CD4-positive, alpha-beta T cell (primary cell): ENCODE data around the gene LAT. TPM values are rescaled to one million over a fixed set of nuclear protein-coding genes. Genes with fewer than 3 reads are reported as not detected.

Experiments used
- ATAC-seq: fragments of 200-7000 bp; cut with Tn5 transposase; one replicate; pipeline ENCODE4 v1.10.0; 2022; ENCODE audit warnings: mild to moderate bottlenecking; ENCODE audit not compliant: poor library complexity
- CTCF ChIA-PET: fragments of 350-600 bp; sonication (Branson Sonifier 250); formaldehyde crosslinking; loops from one replicate; lab custom pipeline; 2021; ENCODE audit warnings: antibody characterized with exemption, inconsistent platforms; lab: Charles Lee
- POLR2A ChIA-PET: fragments of 350-600 bp; sonication (Branson Sonifier 250); formaldehyde crosslinking; loops from one replicate; lab custom pipeline; 2021; ENCODE audit warnings: antibody characterized with exemption, inconsistent platforms; lab: Charles Lee
- DNase-seq, 14 experiments: peaks; one replicate each; pipeline ENCODE4 v3.0.0-alpha.2; 2013 to 2020; ENCODE audit warnings: mixed read lengths in 2 of 14
- H3K27ac ChIP-seq, 2 donors: one replicate each; pipeline versions ENCODE4 v1.5.1 to v1.7.0; 2013; ENCODE audit warnings: low read length in 2 of 2, low read depth in 1 of 2, mild to moderate bottlenecking in 1 of 2
- H3K27me3 ChIP-seq, 2 experiments: 1 replicate in 1 of 2; 2 replicates in 1 of 2; pipeline versions ENCODE4 v1.6.1 to v1.7.0; 2013; ENCODE audit warnings: low read length in 2 of 2, control low read depth in 1 of 2, mild to moderate bottlenecking in 1 of 2, moderate library complexity in 1 of 2; ENCODE audit not compliant: insufficient read depth in 2 of 2, control insufficient read depth in 1 of 2
- H3K36me3 ChIP-seq: one replicate; pipeline ENCODE4 v1.6.1; 2013; ENCODE audit warnings: low read length, control low read depth; ENCODE audit not compliant: insufficient read depth
- H3K4me1 ChIP-seq: one replicate; pipeline ENCODE4 v1.6.1; 2013; ENCODE audit warnings: low read length, control low read depth; ENCODE audit not compliant: insufficient read depth
- H3K4me3 ChIP-seq: one replicate; pipeline ENCODE4 v1.5.1; 2013; ENCODE audit warnings: mild to moderate bottlenecking, low read length, moderate library complexity
- H3K9me3 ChIP-seq, 2 experiments: 1 replicate in 1 of 2; 2 replicates in 1 of 2; pipeline versions ENCODE4 v1.6.1 to v1.7.0; 2013; ENCODE audit warnings: low read length in 2 of 2, mild to moderate bottlenecking in 2 of 2, control low read depth in 1 of 2, moderate library complexity in 1 of 2; ENCODE audit not compliant: control insufficient read depth in 1 of 2, insufficient read depth in 1 of 2
- H3K27ac Mint-ChIP-seq: one replicate; pipeline ENCODE4 v1.8.0; 2020; ENCODE audit warnings: mixed read lengths
- H3K27me3 Mint-ChIP-seq: one replicate; pipeline ENCODE4 v1.8.0; 2021; ENCODE audit warnings: mixed read lengths
- H3K36me3 Mint-ChIP-seq: one replicate; pipeline ENCODE4 v1.8.0; 2021; ENCODE audit warnings: low read depth, mixed read lengths
- H3K4me1 Mint-ChIP-seq: one replicate; pipeline ENCODE4 v1.8.0; 2021; ENCODE audit warnings: low read depth, mixed read lengths
- H3K4me3 Mint-ChIP-seq: one replicate; pipeline ENCODE4 v1.8.0; 2020; ENCODE audit warnings: mild to moderate bottlenecking, mixed read lengths
- H3K9me3 Mint-ChIP-seq: one replicate; pipeline ENCODE4 v1.8.0; 2020; ENCODE audit warnings: mixed read lengths
- intact Hi-C, 2 experiments: fragments of 100-400 bp; cut with DNase I in 1 of 2; cut with micrococcal nuclease in 1 of 2; formaldehyde crosslinking; loops; one replicate each; pipeline versions ENCODE4 v1.15.1 to v1.9.0; 2023 to 2025; cut with DNase I, micrococcal nuclease
- total RNA-seq, 174 experiments: library from RNA in 2 of 174; stranded (reverse) in 2 of 174; gene quantifications; one replicate each; pipeline ENCODE4 v1.2.3 and lab custom pipeline; 2021 to 2026
- TF ChIP-seq, protein P1 (sequence below): fragments of 200-600 bp; IDR thresholded peaks from one replicate; pipeline ENCODE4 v1.8.0; 2022; ENCODE audit warnings: antibody characterized with exemption, mild to moderate bottlenecking

LAT gene
- total RNA-seq, 2 experiments from 2014 or later = 156 to 160 TPM

DNA sequence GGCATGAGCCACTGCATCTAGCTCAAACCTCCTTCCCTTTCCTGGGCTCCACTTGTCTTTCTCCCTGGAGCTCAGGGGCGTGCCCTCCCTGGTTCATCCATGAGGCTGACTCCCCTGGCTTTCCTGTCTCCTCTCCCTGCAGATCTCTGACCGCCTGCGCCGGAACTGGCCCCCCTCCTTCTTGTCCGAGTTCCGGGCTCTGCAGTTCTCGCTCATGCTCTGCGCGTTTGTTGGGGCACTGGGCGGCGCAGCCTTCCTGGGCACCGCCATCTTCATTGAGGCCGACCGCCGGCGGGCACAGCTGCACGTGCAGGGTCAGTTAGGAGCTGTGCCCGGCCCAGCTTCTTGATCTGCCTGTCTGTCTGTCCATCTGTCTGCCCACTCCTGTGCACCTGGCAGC, 1.2 kb upstream of the LAT start:
- Mint-ChIP-seq H3K27ac (peak overlapping the region; percentile 100), H3K4me3 (peak overlapping the region; percentile 100), H3K36me3 (peaks cover 81% of the 10 kb centered on the region), H3K9me3 (peaks cover 6% of the 10 kb centered on the region), H3K27me3 (no peaks in the 10 kb centered on the region), H3K4me1 (peaks cover 45% of the 10 kb centered on the region)
- H3K4me1 ChIP-seq = peaks cover 54% of the 10 kb centered on the region
- peak in 1 of 14 experiments; percentile 31 for DNase-seq
- ATAC-seq = no peak
- peak overlapping the region in 1 of 2 donors; percentile 88 for H3K27ac ChIP-seq
- intact Hi-C loops = loop anchor here (2.0 to 5.0 kb wide), 2 partner anchors 25 to 671 kb away; no protein-coding TSS in a partner anchor
- ChIA-PET CTCF (interaction anchor here (0.7 to 1.1 kb wide), 2 partner anchors 38 to 45 kb away, joined by 3 read pairs; no protein-coding TSS in a partner anchor), POLR2A (interaction anchor here (1.2 to 8.2 kb wide), 6 partner anchors 10 to 38 kb away, joined by 3 to 100 read pairs (median 35); partner anchors contain the start of genes NFATC2IP and SPNS1)
- H3K27me3 ChIP-seq = no peaks in the 10 kb centered on the region
- peak overlapping the region; percentile 99 for H3K4me3 ChIP-seq
- peaks cover 5 to 13% of the 10 kb centered on the region in 2 experiments for H3K9me3 ChIP-seq
- peaks cover 56% of the 10 kb centered on the region for H3K36me3 ChIP-seq
- TF ChIP-seq, protein P1, sequence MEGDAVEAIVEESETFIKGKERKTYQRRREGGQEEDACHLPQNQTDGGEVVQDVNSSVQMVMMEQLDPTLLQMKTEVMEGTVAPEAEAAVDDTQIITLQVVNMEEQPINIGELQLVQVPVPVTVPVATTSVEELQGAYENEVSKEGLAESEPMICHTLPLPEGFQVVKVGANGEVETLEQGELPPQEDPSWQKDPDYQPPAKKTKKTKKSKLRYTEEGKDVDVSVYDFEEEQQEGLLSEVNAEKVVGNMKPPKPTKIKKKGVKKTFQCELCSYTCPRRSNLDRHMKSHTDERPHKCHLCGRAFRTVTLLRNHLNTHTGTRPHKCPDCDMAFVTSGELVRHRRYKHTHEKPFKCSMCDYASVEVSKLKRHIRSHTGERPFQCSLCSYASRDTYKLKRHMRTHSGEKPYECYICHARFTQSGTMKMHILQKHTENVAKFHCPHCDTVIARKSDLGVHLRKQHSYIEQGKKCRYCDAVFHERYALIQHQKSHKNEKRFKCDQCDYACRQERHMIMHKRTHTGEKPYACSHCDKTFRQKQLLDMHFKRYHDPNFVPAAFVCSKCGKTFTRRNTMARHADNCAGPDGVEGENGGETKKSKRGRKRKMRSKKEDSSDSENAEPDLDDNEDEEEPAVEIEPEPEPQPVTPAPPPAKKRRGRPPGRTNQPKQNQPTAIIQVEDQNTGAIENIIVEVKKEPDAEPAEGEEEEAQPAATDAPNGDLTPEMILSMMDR = no peak

DNA sequence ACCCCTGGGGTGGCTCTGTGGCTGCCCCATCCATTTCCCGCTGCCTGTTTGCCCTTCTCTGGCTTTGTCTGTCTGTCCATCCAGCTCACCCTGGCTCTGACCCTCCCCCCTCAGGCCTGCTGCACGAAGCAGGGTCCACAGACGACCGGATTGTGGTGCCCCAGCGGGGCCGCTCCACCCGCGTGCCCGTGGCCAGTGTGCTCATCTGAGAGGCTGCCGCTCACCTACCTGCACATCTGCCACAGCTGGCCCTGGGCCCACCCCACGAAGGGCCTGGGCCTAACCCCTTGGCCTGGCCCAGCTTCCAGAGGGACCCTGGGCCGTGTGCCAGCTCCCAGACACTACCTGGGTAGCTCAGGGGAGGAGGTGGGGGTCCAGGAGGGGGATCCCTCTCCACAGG, 761 bp upstream of the LAT start:
- Histone ChIP-seq H3K36me3 (peaks cover 57% of the 10 kb centered on the region), H3K27me3 (no peaks in the 10 kb centered on the region), H3K9me3 (peaks cover 5 to 13% of the 10 kb centered on the region in 2 experiments), H3K4me3 (peak overlapping the region; percentile 99), H3K27ac (peak overlapping the region; percentile 78 to 88), H3K4me1 (peaks cover 58% of the 10 kb centered on the region)
- ChIA-PET CTCF (interaction anchor here (1.1 kb wide), 1 partner anchor 44 kb away, joined by 3 read pairs; no protein-coding TSS in a partner anchor), POLR2A (interaction anchor here (1.2 to 8.2 kb wide), 8 partner anchors 10 to 91 kb away, joined by 3 to 100 read pairs (median 24); partner anchors contain the start of genes NFATC2IP and SPNS1)
- Mint-ChIP-seq H3K36me3 (peaks cover 85% of the 10 kb centered on the region), H3K9me3 (peaks cover 6% of the 10 kb centered on the region), H3K27ac (peak overlapping the region; percentile 100), H3K4me3 (peak overlapping the region; percentile 100), H3K27me3 (no peaks in the 10 kb centered on the region), H3K4me1 (peaks cover 49% of the 10 kb centered on the region)
- DNase-seq = peak in 2 of 14 experiments; percentile 25 to 44
- TF ChIP-seq, protein P1 = no peak
- ATAC-seq = no peak
- intact Hi-C loops = loop anchor here (2.0 to 5.0 kb wide), 2 partner anchors 25 to 672 kb away; no protein-coding TSS in a partner anchor

DNA sequence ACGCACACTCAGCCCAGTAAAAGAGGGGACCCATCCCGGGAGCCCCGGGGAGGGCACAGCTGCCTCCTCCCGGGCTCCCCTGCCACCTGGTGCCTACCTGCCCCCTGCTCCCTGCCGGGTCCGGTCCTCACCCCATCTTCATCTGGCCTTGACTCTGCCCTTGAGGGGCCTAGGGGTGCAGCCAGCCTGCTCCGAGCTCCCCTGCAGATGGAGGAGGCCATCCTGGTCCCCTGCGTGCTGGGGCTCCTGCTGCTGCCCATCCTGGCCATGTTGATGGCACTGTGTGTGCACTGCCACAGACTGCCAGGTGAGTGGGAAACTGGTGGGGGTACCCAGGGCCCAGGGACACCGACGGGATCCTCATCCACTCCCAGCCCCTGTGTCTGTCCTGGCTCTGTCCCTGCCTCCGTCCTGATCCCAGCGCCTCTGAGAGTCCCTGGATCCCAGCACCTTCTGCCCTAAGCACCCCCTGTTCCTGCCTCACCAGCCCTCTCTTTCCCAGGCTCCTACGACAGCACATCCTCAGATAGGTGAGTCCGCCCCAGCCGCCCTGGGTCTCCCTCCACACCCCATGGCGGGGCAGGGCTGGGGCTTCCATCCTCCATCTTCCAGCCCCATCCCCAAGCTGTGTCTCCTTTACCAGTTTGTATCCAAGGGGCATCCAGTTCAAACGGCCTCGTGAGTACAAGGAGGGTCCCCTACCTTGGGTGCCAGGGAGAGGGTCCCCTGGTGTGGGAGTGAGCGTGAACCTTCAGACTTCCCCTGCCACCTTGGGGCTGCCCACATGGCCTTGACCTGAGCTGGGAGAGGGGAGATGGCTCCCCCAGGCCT, 574 bp downstream of the LAT start:
- Mint-ChIP-seq H3K4me1 (peaks cover 62% of the 10 kb centered on the region), H3K9me3 (peaks cover 6% of the 10 kb centered on the region), H3K27ac (peak overlapping the region; percentile 100), H3K4me3 (peak overlapping the region; percentile 100), H3K36me3 (peaks cover 93% of the 10 kb centered on the region), H3K27me3 (no peaks in the 10 kb centered on the region)
- CTCF ChIA-PET = interaction anchor here (0.9 to 4.5 kb wide), 3 partner anchors 8 to 57 kb away, joined by 3 to 22 read pairs (median 8); partner anchors contain the start of gene SPNS1
- Histone ChIP-seq H3K4me3 (peak overlapping the region; percentile 99), H3K36me3 (peaks cover 64% of the 10 kb centered on the region), H3K27me3 (no peaks in the 10 kb centered on the region), H3K27ac (peak overlapping the region; percentile 69 to 88), H3K9me3 (peaks cover 5 to 13% of the 10 kb centered on the region in 2 experiments), H3K4me1 (peaks cover 71% of the 10 kb centered on the region)
- POLR2A ChIA-PET = interaction anchor here (0.6 to 8.2 kb wide), 15 partner anchors 8 to 1828 kb away, joined by 3 to 100 read pairs (median 5); partner anchors contain the start of genes NFATC2IP, SPNS1 and TUFM
- DNase-seq = peak in 6 of 14 experiments; percentile 32 to 54 (median 40)
- TF ChIP-seq, protein P1 = no peak
- peak; percentile 33 for ATAC-seq
- intact Hi-C loops = loop anchor here (2.0 kb wide), 1 partner anchor 23 kb away; no protein-coding TSS in a partner anchor
